Trophoblast cell (in vitro differentiated cells and primary cell): ENCODE data around the gene OR4B1. TPM values are rescaled to one million over a fixed set of nuclear protein-coding genes. Genes with fewer than 3 reads are reported as not detected.
A peak's percentile ranks its signal among the peaks of the same experiment; 100 is the strongest.

Experiments
- DNase-seq, 2 donors: peaks; one replicate each; pipeline ENCODE4 v3.0.0-alpha.2; 2016
- H2AFZ ChIP-seq: 2 replicates; pipeline ENCODE4 v1.6.1; 2013; ENCODE audit warnings: low read length, moderate library complexity, mild to moderate bottlenecking; ENCODE audit not compliant: insufficient read depth, poor library complexity
- H2AK5ac ChIP-seq: 2 replicates; pipeline ENCODE4 v1.6.1; 2013; ENCODE audit warnings: mild to moderate bottlenecking, low read length
- H2BK120ac ChIP-seq: 2 replicates; pipeline ENCODE4 v1.6.1; 2013; ENCODE audit warnings: low read length, mild to moderate bottlenecking, moderate library complexity; ENCODE audit not compliant: insufficient read depth, poor library complexity
- H2BK12ac ChIP-seq: 2 replicates; pipeline ENCODE4 v1.6.1; 2013; ENCODE audit warnings: mild to moderate bottlenecking, low read length, moderate library complexity
- H2BK5ac ChIP-seq: 2 replicates; pipeline ENCODE4 v1.6.1; 2013; ENCODE audit warnings: low read length, low read depth, moderate library complexity, mild to moderate bottlenecking; ENCODE audit not compliant: poor library complexity
- H3K14ac ChIP-seq: 2 replicates; pipeline ENCODE4 v1.6.1; 2013; ENCODE audit warnings: mild to moderate bottlenecking, low read length
- H3K18ac ChIP-seq: 2 replicates; pipeline ENCODE4 v1.6.1; 2013; ENCODE audit warnings: mild to moderate bottlenecking, low read length
- H3K23ac ChIP-seq: 2 replicates; pipeline ENCODE4 v1.6.1; 2013; ENCODE audit warnings: low read length
- H3K27ac ChIP-seq: 2 replicates; pipeline ENCODE4 v1.5.1; 2013; ENCODE audit warnings: low read depth, mild to moderate bottlenecking, inconsistent platforms, low read length, moderate library complexity
- H3K27me3 ChIP-seq: 2 replicates; pipeline ENCODE4 v1.6.1; 2013; ENCODE audit warnings: inconsistent platforms, mild to moderate bottlenecking, low read length, moderate library complexity; ENCODE audit not compliant: insufficient read depth
- H3K36me3 ChIP-seq, 2 experiments: 1 replicate in 1 of 2; 2 replicates in 1 of 2; pipeline ENCODE4 v1.6.1; 2013; ENCODE audit warnings: low read length in 2 of 2, mild to moderate bottlenecking in 2 of 2, moderate library complexity in 1 of 2; ENCODE audit not compliant: insufficient read depth in 2 of 2, control insufficient read depth in 1 of 2
- H3K4ac ChIP-seq: 2 replicates; pipeline ENCODE4 v1.6.1; 2013; ENCODE audit warnings: low read depth, mild to moderate bottlenecking, low read length, moderate library complexity
- H3K4me1 ChIP-seq, 2 experiments: 1 replicate in 1 of 2; 2 replicates in 1 of 2; pipeline ENCODE4 v1.6.1; 2013; ENCODE audit warnings: low read length in 2 of 2, mild to moderate bottlenecking in 2 of 2, moderate library complexity in 1 of 2; ENCODE audit not compliant: insufficient read depth in 2 of 2, control insufficient read depth in 1 of 2
- H3K4me2 ChIP-seq: 2 replicates; pipeline ENCODE4 v1.6.1; 2013; ENCODE audit warnings: inconsistent platforms, mild to moderate bottlenecking, low read length, moderate library complexity
- H3K4me3 ChIP-seq: 2 replicates; pipeline ENCODE4 v1.5.1; 2013; ENCODE audit warnings: mild to moderate bottlenecking, low read depth, low read length, inconsistent platforms
- H3K79me1 ChIP-seq: one replicate; pipeline ENCODE4 v1.6.1; 2013; ENCODE audit warnings: low read length
- H3K79me2 ChIP-seq: 2 replicates; pipeline ENCODE4 v1.6.1; 2013; ENCODE audit warnings: low read length, mild to moderate bottlenecking; ENCODE audit not compliant: control insufficient read depth, insufficient read depth, poor library complexity
- H3K9ac ChIP-seq: 2 replicates; pipeline ENCODE4 v1.6.1; 2013; ENCODE audit warnings: mild to moderate bottlenecking, low read length
- H3K9me3 ChIP-seq: 2 replicates; pipeline ENCODE4 v1.6.1; 2013; ENCODE audit warnings: low read depth, mild to moderate bottlenecking, control low read depth, inconsistent platforms, low read length; ENCODE audit not compliant: insufficient read depth
- H4K12ac ChIP-seq: 2 replicates; pipeline ENCODE4 v1.6.1; 2013; ENCODE audit warnings: low read depth, mild to moderate bottlenecking, low read length, moderate library complexity
- H4K8ac ChIP-seq: 2 replicates; pipeline ENCODE4 v1.6.1; 2013; ENCODE audit warnings: low read depth, mild to moderate bottlenecking, low read length, moderate library complexity
- H4K91ac ChIP-seq: one replicate; pipeline ENCODE4 v1.6.1; 2013; ENCODE audit warnings: low read depth, mild to moderate bottlenecking, low read length, moderate library complexity
- WGBS: extraction: QIAGEN DNeasy Blood & Tissue Kit; methylation state at CpG from one replicate; pipeline ENCODE4 v1.1.7; 2013; ENCODE audit warnings: missing lambda C conversion rate; ENCODE audit not compliant: insufficient read length, insufficient coverage; ENCODE audit errors: extremely low coverage; 5-methylcytosine and 5-hydroxymethylcytosine counted together
- polyA plus RNA-seq: library from polyadenylated mRNA; stranded (reverse); fragments of 200-250 nt; gene quantifications from 2 replicates; pipeline ENCODE4 v1.2.3, GENCODE V29; 2013

The OR4B1 gene, protein sequence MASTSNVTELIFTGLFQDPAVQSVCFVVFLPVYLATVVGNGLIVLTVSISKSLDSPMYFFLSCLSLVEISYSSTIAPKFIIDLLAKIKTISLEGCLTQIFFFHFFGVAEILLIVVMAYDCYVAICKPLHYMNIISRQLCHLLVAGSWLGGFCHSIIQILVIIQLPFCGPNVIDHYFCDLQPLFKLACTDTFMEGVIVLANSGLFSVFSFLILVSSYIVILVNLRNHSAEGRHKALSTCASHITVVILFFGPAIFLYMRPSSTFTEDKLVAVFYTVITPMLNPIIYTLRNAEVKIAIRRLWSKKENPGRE
- polyA plus RNA-seq, result not detected in 2 replicates

DNA sequence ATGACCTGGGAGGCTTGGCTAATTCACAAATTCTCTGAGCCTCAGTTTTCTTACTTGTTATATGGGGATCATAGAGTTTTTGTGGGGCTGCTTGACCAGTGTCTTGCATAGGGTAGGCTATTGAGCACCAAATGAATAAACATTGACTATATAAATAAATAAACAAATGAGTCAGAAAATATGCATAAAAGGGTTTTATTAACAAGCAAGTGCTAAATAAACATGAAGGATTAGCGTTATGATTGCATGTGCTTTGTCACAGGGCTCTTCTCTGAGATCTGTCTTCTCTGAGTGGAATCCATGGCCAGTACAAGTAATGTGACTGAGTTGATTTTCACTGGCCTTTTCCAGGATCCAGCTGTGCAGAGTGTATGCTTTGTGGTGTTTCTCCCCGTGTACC lies at the start of gene OR4B1:
Gene OR4B1, plus strand, starts transcription at position 301 of the 400 bp plus-strand sequence. Its CDS starts 0 bp downstream, at position 301.
- Histone ChIP-seq H3K9me3 (peaks cover 9% of the 10 kb centered on the region), H3K27me3 (no peaks in the 10 kb centered on the region), H2BK5ac (no peak within 1 kb of the TSS), H2BK12ac (no peak within 1 kb of the TSS), H3K18ac (no peak within 1 kb of the TSS), H4K12ac (no peak within 1 kb of the TSS), H4K8ac (no peak within 1 kb of the TSS), H3K4me2 (no peak within 1 kb of the TSS), H3K14ac (no peak within 1 kb of the TSS), H3K4me3 (no peak within 1 kb of the TSS), H3K23ac (peak within 1 kb of the TSS; percentile 74), H2AFZ (no peak within 1 kb of the TSS), H4K91ac (no peak within 1 kb of the TSS), H3K27ac (no peak within 1 kb of the TSS), H3K36me3 (no peaks in the 10 kb centered on the region), H3K4me1 (no peaks in the 10 kb centered on the region), H3K79me2 (no peaks in the 10 kb centered on the region), H2BK120ac (no peak within 1 kb of the TSS), H3K4ac (no peak within 1 kb of the TSS), H3K79me1 (no peaks in the 10 kb centered on the region), H3K9ac (peak within 1 kb of the TSS; percentile 58), H2AK5ac (no peak within 1 kb of the TSS)
- no CpG with 5 or more reads among the region's 2 CpGs for WGBS
- no peak for DNase-seq

GRCh38 chr11:48167380-48167779 lies 49.2 kb upstream of the OR4B1 start:
- H3K9ac ChIP-seq, result no peak overlapping the region
- H3K79me2 ChIP-seq, result no peaks in the 10 kb centered on the region
- no peak overlapping the region for H3K14ac ChIP-seq
- no peaks in the 10 kb centered on the region for H3K79me1 ChIP-seq
- H2AFZ ChIP-seq, result no peak overlapping the region
- no peak overlapping the region for H3K23ac ChIP-seq
- no peaks in the 10 kb centered on the region for H3K9me3 ChIP-seq
- no peak overlapping the region for H2BK5ac ChIP-seq
- H3K4me1 ChIP-seq, result no peaks in the 10 kb centered on the region
- no peak overlapping the region for H2BK12ac ChIP-seq
- no peak overlapping the region for H2AK5ac ChIP-seq
- H3K36me3 ChIP-seq, result peaks cover 2 to 4% of the 10 kb centered on the region in 2 experiments
- H2BK120ac ChIP-seq, result no peak overlapping the region
- H3K27ac ChIP-seq, result no peak overlapping the region
- no peak overlapping the region for H3K4ac ChIP-seq
- WGBS, result no CpG with 5 or more reads among the region's 6 CpGs
- no peak overlapping the region for H4K91ac ChIP-seq
- H3K4me2 ChIP-seq, result no peak overlapping the region
- no peak overlapping the region for H3K4me3 ChIP-seq
- no peak for DNase-seq
- H3K18ac ChIP-seq, result no peak overlapping the region
- H4K8ac ChIP-seq, result no peak overlapping the region
- no peaks in the 10 kb centered on the region for H3K27me3 ChIP-seq
- no peak overlapping the region for H4K12ac ChIP-seq

GRCh38 chr11:48168815-48169214 lies 47.8 kb upstream of the OR4B1 start:
- Histone ChIP-seq H3K4me3 (no peak overlapping the region), H3K27me3 (no peaks in the 10 kb centered on the region), H2BK5ac (no peak overlapping the region), H3K79me1 (no peaks in the 10 kb centered on the region), H2BK12ac (no peak overlapping the region), H3K9ac (no peak overlapping the region), H3K79me2 (no peaks in the 10 kb centered on the region), H4K91ac (no peak overlapping the region), H2AK5ac (no peak overlapping the region), H2AFZ (no peak overlapping the region), H4K12ac (no peak overlapping the region), H3K14ac (no peak overlapping the region), H3K9me3 (no peaks in the 10 kb centered on the region), H3K27ac (no peak overlapping the region), H3K23ac (no peak overlapping the region), H3K4me2 (no peak overlapping the region), H3K18ac (no peak overlapping the region), H3K36me3 (peaks cover 0 to 4% of the 10 kb centered on the region in 2 experiments), H2BK120ac (no peak overlapping the region), H4K8ac (no peak overlapping the region), H3K4me1 (no peaks in the 10 kb centered on the region), H3K4ac (no peak overlapping the region)
- peak in 1 of 2 donors; percentile 19 for DNase-seq
- WGBS, result no CpG with 5 or more reads among the region's 6 CpGs

DNA sequence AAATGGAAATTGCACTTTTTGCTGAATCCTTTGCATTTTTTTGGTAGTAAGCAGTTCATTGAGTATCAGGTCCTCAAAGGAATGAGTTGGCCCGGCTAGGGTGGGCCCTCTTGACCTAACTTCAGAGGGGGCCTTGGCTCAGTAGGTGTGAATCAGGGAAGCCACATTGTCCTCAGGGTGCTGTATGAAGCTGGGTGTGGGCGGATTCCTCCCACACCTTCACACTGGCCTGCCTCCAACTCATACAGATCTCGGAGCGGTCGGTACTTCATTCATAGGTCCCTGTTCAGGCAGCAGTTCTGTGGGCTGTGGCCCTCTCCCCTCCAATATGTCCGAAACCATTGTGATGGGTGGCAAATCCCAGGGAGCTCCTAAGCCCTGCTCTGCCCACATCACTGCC lies 47.4 kb upstream of the OR4B1 start:
- Histone ChIP-seq H3K4me1 (no peaks in the 10 kb centered on the region), H2BK12ac (no peak overlapping the region), H3K18ac (no peak overlapping the region), H3K23ac (no peak overlapping the region), H3K4ac (no peak overlapping the region), H3K36me3 (peaks cover 0 to 2% of the 10 kb centered on the region in 2 experiments), H4K8ac (no peak overlapping the region), H3K14ac (no peak overlapping the region), H2BK120ac (no peak overlapping the region), H3K4me2 (no peak overlapping the region), H3K79me1 (no peaks in the 10 kb centered on the region), H3K27me3 (no peaks in the 10 kb centered on the region), H3K4me3 (no peak overlapping the region), H3K79me2 (no peaks in the 10 kb centered on the region), H3K9ac (no peak overlapping the region), H2BK5ac (no peak overlapping the region), H3K9me3 (no peaks in the 10 kb centered on the region), H3K27ac (no peak overlapping the region), H4K91ac (no peak overlapping the region), H2AFZ (no peak overlapping the region), H4K12ac (no peak overlapping the region), H2AK5ac (no peak overlapping the region)
- no CpG with 5 or more reads among the region's 6 CpGs for WGBS
- DNase-seq, result no peak
